HTERT RPE-1 (cell line): Measurements from ENCODE around the gene CELA2B.
"Not testable (repeated sequence)": the region's sequence is repeated elsewhere in the genome, so short reads cannot be mapped to it uniquely, and the experiment has no call there.

Experiments
- in situ Hi-C: fragments of 300-500 bp; cut with MboI; formaldehyde crosslinking; loops from 4 replicates; pipeline ENCODE4 v1.14.3; 2020; ENCODE audit warnings: low sequenced_read_pairs

CELA2B gene

DNA sequence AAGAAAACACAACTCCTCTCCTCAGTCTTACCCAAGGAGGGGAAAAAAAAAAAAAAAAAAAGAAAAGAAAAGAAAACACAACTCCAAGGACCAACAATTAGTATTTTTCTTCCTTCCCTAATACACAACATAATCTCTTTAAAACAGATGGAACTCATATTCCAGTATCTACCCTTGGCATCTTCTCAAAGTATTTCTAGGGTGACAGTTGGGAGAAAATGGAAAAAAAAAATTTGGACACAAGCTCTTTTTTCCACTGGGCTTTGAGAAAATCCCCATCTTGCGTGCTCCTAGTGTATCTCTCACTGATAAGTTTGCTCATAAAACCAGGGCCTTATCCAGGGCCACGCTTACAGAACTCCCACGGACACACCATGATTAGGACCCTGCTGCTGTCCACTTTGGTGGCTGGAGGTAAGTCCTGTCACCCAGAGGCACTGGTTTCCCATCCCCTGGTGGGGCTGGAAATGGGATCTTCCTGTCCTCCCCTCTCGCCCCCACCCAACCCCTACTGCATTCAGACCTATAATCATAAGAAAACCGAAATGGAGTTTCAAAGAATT is at the start of gene CELA2B:
Gene CELA2B, plus strand, starts transcription at position 353 of the 563 bp plus-strand sequence. Its CDS starts 22 bp downstream, at position 375.
- in situ Hi-C loops = no loop called here

DNA sequence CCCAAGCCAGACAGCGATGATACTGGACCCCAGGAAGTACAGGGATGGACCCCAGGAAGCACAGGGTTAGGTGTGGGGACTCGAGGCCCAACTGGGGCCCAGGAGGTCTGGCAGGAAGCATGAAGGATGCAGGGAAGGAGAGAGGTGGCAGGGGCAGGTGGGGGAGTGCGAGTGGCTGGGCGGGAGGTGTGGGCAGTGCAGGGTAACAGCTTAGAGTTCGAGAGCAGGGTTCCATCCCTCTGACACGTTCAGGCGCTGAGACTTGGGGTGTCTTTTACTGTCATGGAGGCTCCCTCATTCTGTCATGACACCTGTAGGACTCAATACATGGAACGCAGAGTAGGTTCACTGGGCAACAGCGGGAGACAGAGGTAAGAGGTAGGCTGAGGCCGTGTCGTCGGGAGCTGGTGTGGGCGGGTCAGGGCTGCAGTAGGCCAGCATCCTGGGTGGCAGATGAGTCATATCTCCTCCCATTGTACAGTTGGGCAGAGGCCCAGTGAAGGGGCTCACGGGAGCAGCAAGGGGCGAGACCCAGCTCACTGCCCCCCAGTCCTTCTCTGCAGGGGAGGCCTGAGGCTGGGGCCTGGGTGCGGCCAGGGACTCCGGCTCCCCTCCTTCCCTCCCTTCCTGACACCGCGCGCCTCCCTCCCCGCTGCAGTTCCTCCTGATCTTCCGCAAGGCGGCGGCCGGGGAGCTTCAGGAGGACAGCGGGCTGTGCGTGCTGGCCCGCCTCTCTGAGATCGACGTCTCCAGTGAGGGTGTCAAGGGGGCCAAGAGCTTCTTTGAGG is 49.2 kb upstream of the CELA2B start:
- in situ Hi-C loops = no loop called here

DNA sequence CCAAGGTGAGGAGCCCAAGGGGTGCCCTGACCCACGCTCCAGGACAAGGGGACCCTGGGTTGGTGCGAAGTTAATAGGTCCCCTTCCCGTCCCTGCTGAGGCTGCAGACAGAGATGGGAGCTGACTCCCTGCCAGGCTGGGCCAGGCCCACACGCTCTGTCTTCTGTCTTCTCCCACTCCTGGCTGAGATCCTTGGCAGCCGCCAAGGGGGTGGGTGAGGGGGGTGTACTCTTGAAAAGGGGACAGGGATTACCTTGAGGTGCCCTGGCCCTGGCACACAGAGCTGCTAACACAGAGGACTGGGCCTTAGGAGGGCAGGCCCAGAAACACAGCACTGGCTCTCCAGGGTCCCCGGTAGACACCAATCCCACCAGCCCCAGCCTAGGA is 48.6 kb upstream of the CELA2B start:
- in situ Hi-C loops = no loop called here

DNA sequence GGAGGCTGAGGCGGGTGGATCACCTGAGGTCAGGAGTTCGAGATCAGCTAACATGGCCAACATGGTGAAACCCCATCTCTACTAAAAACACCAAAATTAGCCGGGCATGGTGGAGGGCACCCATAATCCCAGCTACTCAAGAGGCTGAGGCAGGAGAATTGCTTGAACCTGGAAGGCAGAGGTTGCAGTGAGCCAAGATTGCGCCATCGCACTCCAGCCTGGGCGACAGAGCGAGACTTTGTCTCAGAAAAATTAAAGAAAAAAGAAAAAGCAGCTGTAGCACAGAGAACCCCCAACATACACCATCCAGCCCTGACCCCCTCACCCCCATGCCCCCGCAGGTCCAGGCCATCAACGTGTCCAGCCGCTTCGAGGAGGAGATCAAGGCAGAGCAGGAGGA is 47.7 kb upstream of the CELA2B start:
- in situ Hi-C loops = not testable (repeated sequence)

DNA sequence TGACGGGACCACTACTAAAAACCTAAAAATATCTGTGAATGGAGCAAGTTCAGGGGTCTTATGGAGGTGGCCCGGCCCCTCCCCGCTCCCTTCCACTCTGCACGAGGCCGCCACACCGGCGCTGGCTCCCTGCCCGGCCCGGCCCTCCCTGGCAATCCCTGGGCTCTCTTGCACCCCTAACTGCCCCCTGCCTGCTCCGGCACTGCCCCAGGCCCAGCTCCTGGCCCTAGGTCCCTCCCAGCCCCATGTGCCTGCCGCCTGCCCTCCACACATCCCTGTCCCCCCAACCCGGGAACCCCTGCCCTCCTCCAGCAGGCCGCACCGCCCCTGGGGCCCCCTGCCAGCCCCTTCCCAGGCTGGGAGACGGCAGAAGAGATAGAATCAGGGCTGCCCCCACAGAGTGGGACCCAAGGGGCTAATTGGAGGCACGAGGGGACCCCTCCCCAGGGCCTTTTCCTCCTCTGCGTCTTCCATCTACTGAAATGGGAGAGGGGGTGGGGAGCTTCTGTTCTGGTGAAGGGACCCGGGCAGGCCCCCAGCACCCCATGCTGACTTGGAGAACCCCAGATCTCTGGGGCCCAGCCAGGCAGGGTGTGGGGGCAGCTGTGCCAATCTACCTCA is 47.0 kb upstream of the CELA2B start:
- in situ Hi-C loops = no loop called here

GRCh38 chr1:15429701-15430149 is 46.2 kb upstream of the CELA2B start:
- in situ Hi-C loops = no loop called here

- in situ Hi-C loops = no loop called here
Observed at GRCh38 chr1:15430787-15431570, 44.9 kb upstream of the CELA2B start.

DNA sequence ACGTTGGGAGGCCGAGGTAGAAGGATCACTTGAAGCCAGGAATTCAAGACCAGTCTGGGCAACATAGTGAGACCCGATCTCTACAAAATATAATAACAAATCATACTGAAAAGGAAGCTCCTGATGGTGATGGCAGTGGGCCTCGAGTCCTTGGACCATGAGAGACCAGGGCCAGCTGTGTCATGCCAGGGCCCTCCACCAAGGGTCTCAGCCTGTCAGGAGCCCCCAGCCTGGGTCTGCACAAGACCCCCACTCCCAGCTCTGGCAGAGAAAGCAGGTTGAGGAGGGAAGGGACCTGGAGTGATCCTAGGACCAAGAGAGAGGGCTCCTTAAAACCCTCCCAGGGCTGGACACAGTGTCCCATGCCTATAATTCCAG is 44.3 kb upstream of the CELA2B start:
- in situ Hi-C loops = no loop called here

GRCh38 chr1:15432324-15432723 is 43.6 kb upstream of the CELA2B start:
- in situ Hi-C loops = no loop called here

DNA sequence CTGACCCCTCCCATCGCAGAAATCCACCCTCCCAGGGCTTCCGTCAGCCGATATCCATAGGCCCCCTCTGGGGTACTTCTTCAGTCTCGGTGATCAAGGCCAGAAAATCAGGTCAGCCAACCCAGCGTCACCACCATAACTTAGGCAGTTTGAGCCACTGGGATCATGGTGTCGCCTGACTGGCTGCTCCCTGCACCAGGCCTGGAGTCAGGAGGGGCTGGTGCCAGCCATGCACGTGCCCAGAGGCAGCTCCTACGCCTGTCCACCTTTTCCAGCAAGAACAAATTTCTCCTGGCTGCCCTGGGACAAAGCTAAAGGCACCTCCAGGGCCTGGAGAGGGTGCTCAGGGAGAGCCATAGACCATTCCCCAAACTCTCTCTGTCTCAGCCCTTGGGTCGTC is 42.4 kb upstream of the CELA2B start:
- in situ Hi-C loops = no loop called here

GRCh38 chr1:15434739-15435138 is 41.2 kb upstream of the CELA2B start:
- in situ Hi-C loops = not testable (repeated sequence)

- in situ Hi-C loops = no loop called here
Observed at GRCh38 chr1:15435239-15436077, 40.4 kb upstream of the CELA2B start.

DNA sequence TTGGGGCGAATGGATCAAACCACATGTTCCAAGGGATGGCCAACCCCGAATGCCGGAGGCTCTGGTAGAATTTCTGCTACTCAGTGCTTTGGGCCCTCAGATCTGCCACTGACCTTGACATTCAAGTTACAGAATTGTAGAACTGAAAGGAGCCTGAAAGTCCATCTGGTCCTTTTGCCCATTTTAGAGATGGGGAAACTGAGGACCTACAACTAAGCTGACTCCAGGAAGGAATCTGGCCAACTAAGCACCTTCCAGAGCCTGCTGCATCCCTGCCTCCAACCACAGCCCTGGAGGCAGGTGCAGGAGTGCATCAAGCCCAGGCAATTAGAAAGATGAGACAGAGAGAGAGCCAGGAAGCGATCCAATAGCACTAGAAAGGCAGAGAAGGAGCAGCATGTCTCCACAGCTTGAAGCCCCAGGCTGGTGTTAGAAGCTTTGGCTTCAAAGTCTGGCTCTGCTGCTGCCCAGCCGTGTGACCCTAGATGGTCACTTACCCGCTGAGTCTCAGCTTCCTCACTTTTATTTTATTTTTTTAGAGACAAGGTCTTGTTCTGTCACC is 38.9 kb upstream of the CELA2B start:
- in situ Hi-C loops = no loop called here

DNA sequence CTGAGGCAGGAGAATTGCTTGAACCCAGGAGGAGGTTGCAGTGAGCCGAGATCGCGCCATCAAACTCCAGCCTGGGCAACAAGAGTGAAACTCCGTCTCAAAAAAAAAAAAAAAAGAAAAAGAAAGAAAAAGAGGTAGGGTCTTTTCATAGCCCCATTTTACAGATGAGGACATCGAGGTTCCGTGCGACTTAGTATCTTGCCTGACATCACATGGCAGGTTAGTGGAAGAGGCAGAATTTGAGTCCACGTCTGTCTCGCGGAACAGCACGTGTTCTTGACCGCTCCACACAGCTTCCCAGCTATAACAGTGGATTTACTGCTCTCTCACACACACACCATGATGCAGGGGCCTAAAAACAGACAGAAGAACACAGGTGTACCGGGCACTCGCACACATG is 36.6 kb upstream of the CELA2B start:
- in situ Hi-C loops = no loop called here

GRCh38 chr1:15440357-15440756 is 35.5 kb upstream of the CELA2B start:
- in situ Hi-C loops = no loop called here

GRCh38 chr1:15441247-15441646 is 34.7 kb upstream of the CELA2B start:
- in situ Hi-C loops = no loop called here

- in situ Hi-C loops = no loop called here
Observed at GRCh38 chr1:15442119-15442518, 33.8 kb upstream of the CELA2B start.

DNA sequence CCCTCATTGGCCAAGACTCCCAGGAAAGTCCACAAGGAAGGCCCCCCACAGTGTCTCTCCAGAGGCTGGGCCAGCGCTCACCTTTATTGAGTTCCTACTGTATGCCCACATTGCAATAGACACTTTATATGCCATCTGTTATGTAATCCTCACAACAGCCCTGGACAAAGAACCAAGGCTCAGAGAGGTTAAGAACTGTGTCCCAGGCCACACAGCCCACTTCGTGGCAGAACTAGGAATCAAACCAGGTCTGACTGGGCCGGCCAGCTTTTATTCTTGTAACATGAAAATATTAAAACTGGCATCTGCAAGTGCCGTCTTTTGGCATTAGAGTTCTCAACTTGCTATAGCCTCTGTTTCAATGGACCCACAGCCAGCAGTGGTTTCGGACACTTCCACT is 33.1 kb upstream of the CELA2B start:
- in situ Hi-C loops = no loop called here

GRCh38 chr1:15443281-15443680 is 32.6 kb upstream of the CELA2B start:
- in situ Hi-C loops = no loop called here
